Panc1 (cell line): ENCODE results near the gene SLC2A6. TPM values are rescaled to one million over a fixed set of nuclear protein-coding genes. Genes with fewer than 3 reads are reported as not detected.

Experiments
- ATAC-seq: fragments of 200-7000 bp; cut with Tn5 transposase; 2 replicates; pipeline ENCODE4 v1.9.1; 2020; ENCODE audit warnings: mild to moderate bottlenecking, moderate library complexity
- BruUV-seq: library from RNA; stranded (reverse); fragments of 400-500 nt; replicated peaks from 2 replicates; lab custom pipeline; 2021; lab: Mats Ljungman, UMichigan
- CTCF ChIA-PET: fragments of 300-600 bp; sonication (Branson Sonifier 250); formaldehyde crosslinking; loops from one replicate; lab custom pipeline; 2022; ENCODE audit warnings: antibody characterized with exemption; lab: Charles Lee
- POLR2A ChIA-PET: fragments of 300-600 bp; sonication (Branson Sonifier 250); formaldehyde crosslinking; loops from one replicate; lab custom pipeline; 2022; ENCODE audit warnings: antibody characterized with exemption; lab: Charles Lee
- DNase-seq: peaks from one replicate; pipeline ENCODE4 v3.0.0-alpha.2; 2010; ENCODE audit warnings: low read depth, low spot score
- H3K27ac ChIP-seq: 2 replicates; pipeline ENCODE4 v1.5.1; 2011; ENCODE audit warnings: mild to moderate bottlenecking, low read length, inconsistent platforms
- H3K27me3 ChIP-seq: fragments of 200-500 bp; sonication (Bioruptor generic); 2 replicates; pipeline ENCODE4 v1.6.0; 2014; ENCODE audit warnings: low read length, inconsistent platforms; ENCODE audit not compliant: control insufficient read depth, insufficient read depth
- H3K36me3 ChIP-seq: fragments of 200-500 bp; sonication (Bioruptor generic); 2 replicates; pipeline ENCODE4 v1.5.1; 2014; ENCODE audit warnings: inconsistent platforms, mild to moderate bottlenecking, low read length, moderate library complexity; ENCODE audit not compliant: control insufficient read depth, insufficient read depth
- H3K4me1 ChIP-seq: 2 replicates; pipeline ENCODE4 v1.5.1; 2011; ENCODE audit warnings: inconsistent platforms, mild to moderate bottlenecking, low read length, moderate library complexity; ENCODE audit not compliant: control insufficient read depth, insufficient read depth
- H3K4me3 ChIP-seq, 2 experiments: 2 replicates each; pipeline ENCODE4 v1.5.1; 2011 to 2012; ENCODE audit warnings: low read depth in 2 of 2, low read length in 2 of 2, mild to moderate bottlenecking in 2 of 2, inconsistent platforms in 1 of 2, moderate library complexity in 1 of 2
- H3K9me3 ChIP-seq: fragments of 200-500 bp; sonication (Bioruptor generic); 2 replicates; pipeline ENCODE4 v1.5.1; 2014; ENCODE audit warnings: low read depth, mild to moderate bottlenecking, inconsistent platforms, low read length, moderate library complexity; ENCODE audit not compliant: control insufficient read depth, insufficient read depth
- POLR2AphosphoS5 ChIP-seq: IDR thresholded peaks from 2 replicates; pipeline ENCODE4 v1.6.1; 2012; ENCODE audit warnings: mild to moderate bottlenecking, low read depth, low read length, moderate library complexity
- SIN3A ChIP-seq: IDR thresholded peaks from 2 replicates; pipeline ENCODE4 v1.6.1; 2012; ENCODE audit warnings: low read depth, mild to moderate bottlenecking, low read length, moderate library complexity, borderline replicate concordance; ENCODE audit not compliant: insufficient read depth
- in situ Hi-C: cut with HindIII; loops from 2 replicates; pipeline ENCODE4 v1.10.0; 2016; ENCODE audit warnings: low sequenced_read_pairs, low pct_unique_long_range_greater_than_20kb
- intact Hi-C: fragments of 100-400 bp; cut with micrococcal nuclease; formaldehyde crosslinking; loops from one replicate; pipeline ENCODE4 v1.10.0; 2022; ENCODE audit not compliant: unreplicated experiment
- total RNA-seq: library from RNA; stranded (reverse); gene quantifications from one replicate; pipeline ENCODE4 v1.2.1, GENCODE V29; 2021; ENCODE audit not compliant: unreplicated experiment
- TF ChIP-seq, protein P1 (sequence below): fragments of 450-650 bp; IDR thresholded peaks from 2 replicates; pipeline ENCODE4 v1.5.1; 2017; ENCODE audit warnings: mild to moderate bottlenecking
- TF ChIP-seq, protein P2 (sequence below), 2 experiments: IDR thresholded peaks; 2 replicates each; pipeline ENCODE4 v1.6.1; 2011 to 2012; ENCODE audit warnings: low read depth in 2 of 2, control low read depth in 1 of 2, low read length in 1 of 2, mild to moderate bottlenecking in 1 of 2, moderate library complexity in 1 of 2; ENCODE audit not compliant: insufficient read depth in 1 of 2

The SLC2A6 gene
- total RNA-seq, 1 experiment from 2014 or later = 48.2 TPM

- intact Hi-C loops (no loop called here), in situ Hi-C loops (no loop called here)
- DNase-seq (no peak), ATAC-seq (no peak)
- ChIA-PET POLR2A (no interaction called here), CTCF (no interaction called here)
- BruUV-seq = no TSS peak
- H3K36me3 ChIP-seq = no peaks in the 10 kb centered on the region
- H3K4me3 ChIP-seq = no peak overlapping the region
- peaks cover 6% of the 10 kb centered on the region; the same call in 1 of the 2 replicates for H3K9me3 ChIP-seq
- TF ChIP-seq POLR2AphosphoS5 = no peak
- no peaks in the 10 kb centered on the region; the same call in 1 of the 2 replicates for H3K4me1 ChIP-seq
- no peak overlapping the region for H3K27ac ChIP-seq
- no peaks in the 10 kb centered on the region for H3K27me3 ChIP-seq
Observed at GRCh38 chr9:133496861-133497842, 18.3 kb upstream of the SLC2A6 start.

- intact Hi-C loops (no loop called here), in situ Hi-C loops (no loop called here)
- POLR2A ChIA-PET = no interaction called here
- no peaks in the 10 kb centered on the region for H3K36me3 ChIP-seq
- DNase-seq (no peak), ATAC-seq (no peak)
- no peaks in the 10 kb centered on the region for H3K9me3 ChIP-seq
- H3K27me3 ChIP-seq = no peaks in the 10 kb centered on the region
- no peak overlapping the region for H3K4me3 ChIP-seq
- no peak overlapping the region for H3K27ac ChIP-seq
- TF ChIP-seq, protein P1, sequence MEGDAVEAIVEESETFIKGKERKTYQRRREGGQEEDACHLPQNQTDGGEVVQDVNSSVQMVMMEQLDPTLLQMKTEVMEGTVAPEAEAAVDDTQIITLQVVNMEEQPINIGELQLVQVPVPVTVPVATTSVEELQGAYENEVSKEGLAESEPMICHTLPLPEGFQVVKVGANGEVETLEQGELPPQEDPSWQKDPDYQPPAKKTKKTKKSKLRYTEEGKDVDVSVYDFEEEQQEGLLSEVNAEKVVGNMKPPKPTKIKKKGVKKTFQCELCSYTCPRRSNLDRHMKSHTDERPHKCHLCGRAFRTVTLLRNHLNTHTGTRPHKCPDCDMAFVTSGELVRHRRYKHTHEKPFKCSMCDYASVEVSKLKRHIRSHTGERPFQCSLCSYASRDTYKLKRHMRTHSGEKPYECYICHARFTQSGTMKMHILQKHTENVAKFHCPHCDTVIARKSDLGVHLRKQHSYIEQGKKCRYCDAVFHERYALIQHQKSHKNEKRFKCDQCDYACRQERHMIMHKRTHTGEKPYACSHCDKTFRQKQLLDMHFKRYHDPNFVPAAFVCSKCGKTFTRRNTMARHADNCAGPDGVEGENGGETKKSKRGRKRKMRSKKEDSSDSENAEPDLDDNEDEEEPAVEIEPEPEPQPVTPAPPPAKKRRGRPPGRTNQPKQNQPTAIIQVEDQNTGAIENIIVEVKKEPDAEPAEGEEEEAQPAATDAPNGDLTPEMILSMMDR = no peak
- TF ChIP-seq POLR2AphosphoS5 = no peak
- TF ChIP-seq, protein P2, sequence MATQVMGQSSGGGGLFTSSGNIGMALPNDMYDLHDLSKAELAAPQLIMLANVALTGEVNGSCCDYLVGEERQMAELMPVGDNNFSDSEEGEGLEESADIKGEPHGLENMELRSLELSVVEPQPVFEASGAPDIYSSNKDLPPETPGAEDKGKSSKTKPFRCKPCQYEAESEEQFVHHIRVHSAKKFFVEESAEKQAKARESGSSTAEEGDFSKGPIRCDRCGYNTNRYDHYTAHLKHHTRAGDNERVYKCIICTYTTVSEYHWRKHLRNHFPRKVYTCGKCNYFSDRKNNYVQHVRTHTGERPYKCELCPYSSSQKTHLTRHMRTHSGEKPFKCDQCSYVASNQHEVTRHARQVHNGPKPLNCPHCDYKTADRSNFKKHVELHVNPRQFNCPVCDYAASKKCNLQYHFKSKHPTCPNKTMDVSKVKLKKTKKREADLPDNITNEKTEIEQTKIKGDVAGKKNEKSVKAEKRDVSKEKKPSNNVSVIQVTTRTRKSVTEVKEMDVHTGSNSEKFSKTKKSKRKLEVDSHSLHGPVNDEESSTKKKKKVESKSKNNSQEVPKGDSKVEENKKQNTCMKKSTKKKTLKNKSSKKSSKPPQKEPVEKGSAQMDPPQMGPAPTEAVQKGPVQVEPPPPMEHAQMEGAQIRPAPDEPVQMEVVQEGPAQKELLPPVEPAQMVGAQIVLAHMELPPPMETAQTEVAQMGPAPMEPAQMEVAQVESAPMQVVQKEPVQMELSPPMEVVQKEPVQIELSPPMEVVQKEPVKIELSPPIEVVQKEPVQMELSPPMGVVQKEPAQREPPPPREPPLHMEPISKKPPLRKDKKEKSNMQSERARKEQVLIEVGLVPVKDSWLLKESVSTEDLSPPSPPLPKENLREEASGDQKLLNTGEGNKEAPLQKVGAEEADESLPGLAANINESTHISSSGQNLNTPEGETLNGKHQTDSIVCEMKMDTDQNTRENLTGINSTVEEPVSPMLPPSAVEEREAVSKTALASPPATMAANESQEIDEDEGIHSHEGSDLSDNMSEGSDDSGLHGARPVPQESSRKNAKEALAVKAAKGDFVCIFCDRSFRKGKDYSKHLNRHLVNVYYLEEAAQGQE (IDR thresholded peaks at IDR 0.05; ENCODE audit: insufficient read depth in 1 of 2, low read depth in 2 of 2, low read length in 1 of 2) = no peak
- TF ChIP-seq SIN3A = no peak
- CTCF ChIA-PET = no interaction called here
- no peaks in the 10 kb centered on the region; the same call in 1 of the 2 replicates for H3K4me1 ChIP-seq
- no TSS peak for BruUV-seq
Observed at GRCh38 chr9:133495327-133496293, 16.7 kb upstream of the SLC2A6 start.
